Activated CD4-positive, alpha-beta memory T cell treated with anti-CD3 and anti-CD28 coated beads, Interleukin-2, amount 10 ng/mL, durations not matched to agents 7 days and 5 days (primary cell): ENCODE results near the gene CCR6. TPM values are rescaled to one million over a fixed set of nuclear protein-coding genes. Genes with fewer than 3 reads are reported as not detected.
A peak's percentile ranks its signal among the peaks of the same experiment; 100 is the strongest.

ENCODE experiments used
- CTCF ChIA-PET: fragments of 350-600 bp; sonication (Branson Sonifier 250); formaldehyde crosslinking; loops from one replicate; lab custom pipeline; 2021; ENCODE audit warnings: antibody characterized with exemption, inconsistent platforms; lab: Charles Lee
- POLR2A ChIA-PET: fragments of 350-600 bp; sonication (Branson Sonifier 250); formaldehyde crosslinking; loops from one replicate; lab custom pipeline; 2021; ENCODE audit warnings: antibody characterized with exemption; lab: Charles Lee
- DNase-seq: peaks from one replicate; pipeline ENCODE4 v3.0.0-alpha.2; 2020
- H3K27ac Mint-ChIP-seq: one replicate; pipeline ENCODE4 v1.8.0; 2021; ENCODE audit warnings: mild to moderate bottlenecking, mixed read lengths
- H3K27me3 Mint-ChIP-seq: one replicate; pipeline ENCODE4 v1.8.0; 2021; ENCODE audit warnings: mixed read lengths
- H3K36me3 Mint-ChIP-seq: one replicate; pipeline ENCODE4 v1.8.0; 2021; ENCODE audit warnings: low read depth, mixed read lengths
- H3K4me1 Mint-ChIP-seq: one replicate; pipeline ENCODE4 v1.8.0; 2021; ENCODE audit warnings: mixed read lengths
- H3K4me3 Mint-ChIP-seq: one replicate; pipeline ENCODE4 v1.8.0; 2021; ENCODE audit warnings: mild to moderate bottlenecking, mixed read lengths
- H3K9me3 Mint-ChIP-seq: one replicate; pipeline ENCODE4 v1.8.0; 2021; ENCODE audit warnings: mixed read lengths
- total RNA-seq, 2 experiments: library from RNA; stranded (reverse); gene quantifications; one replicate each; pipeline ENCODE4 v1.2.3, GENCODE V29; 2021

CCR6 gene
- total RNA-seq, 2 experiments from 2014 or later: 20.0 to 20.3 TPM

DNA sequence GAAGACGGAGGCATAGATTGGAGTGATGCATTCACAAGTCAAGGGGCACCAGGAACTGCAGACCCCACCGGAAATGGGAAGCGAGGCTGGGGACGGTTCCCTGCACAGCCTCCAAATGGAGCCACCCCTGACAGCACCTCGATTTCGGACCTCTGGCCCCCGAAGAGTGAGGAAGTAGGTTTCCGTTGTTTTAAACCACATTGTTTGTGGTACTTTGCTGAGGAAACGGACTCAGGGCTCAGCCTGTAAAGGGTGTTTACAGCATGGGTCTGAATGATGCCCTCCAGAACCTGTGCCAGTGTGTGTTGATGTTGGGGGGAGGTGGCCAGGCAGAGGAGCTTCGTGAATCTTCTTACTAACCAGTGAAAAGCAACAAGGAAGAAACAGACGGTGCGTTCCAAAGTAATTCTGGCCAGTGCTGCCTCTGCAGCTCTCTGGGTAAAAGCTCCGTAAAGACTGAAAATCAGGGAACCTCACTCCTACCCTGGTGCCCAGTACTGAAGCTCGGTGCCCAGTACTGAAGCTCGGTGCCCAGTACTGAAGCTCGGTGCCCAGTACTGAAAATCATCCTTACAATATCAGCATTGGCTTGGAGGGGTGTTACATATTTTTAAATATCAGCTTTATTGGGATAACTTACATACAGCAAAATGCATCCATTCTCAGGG is 30.1 kb upstream of the CCR6 start:
- H3K4me1 Mint-ChIP-seq: peaks cover 56% of the 10 kb centered on the region
- H3K27me3 Mint-ChIP-seq: peaks cover 3% of the 10 kb centered on the region
- no peaks in the 10 kb centered on the region for H3K9me3 Mint-ChIP-seq
- peaks cover 4% of the 10 kb centered on the region for H3K36me3 Mint-ChIP-seq
- peak overlapping the region; percentile 36 for H3K4me3 Mint-ChIP-seq
- DNase-seq: no peak
- ChIA-PET CTCF (interaction anchor here (1.2 kb wide), 1 partner anchor 141 kb away, joined by 3 read pairs; no protein-coding TSS in a partner anchor), POLR2A (interaction anchor here (1.2 to 2.4 kb wide), 3 partner anchors 21 to 31 kb away, joined by 3 to 11 read pairs (median 10); partner anchors contain the start of gene CCR6)
- H3K27ac Mint-ChIP-seq: no peak overlapping the region

DNA sequence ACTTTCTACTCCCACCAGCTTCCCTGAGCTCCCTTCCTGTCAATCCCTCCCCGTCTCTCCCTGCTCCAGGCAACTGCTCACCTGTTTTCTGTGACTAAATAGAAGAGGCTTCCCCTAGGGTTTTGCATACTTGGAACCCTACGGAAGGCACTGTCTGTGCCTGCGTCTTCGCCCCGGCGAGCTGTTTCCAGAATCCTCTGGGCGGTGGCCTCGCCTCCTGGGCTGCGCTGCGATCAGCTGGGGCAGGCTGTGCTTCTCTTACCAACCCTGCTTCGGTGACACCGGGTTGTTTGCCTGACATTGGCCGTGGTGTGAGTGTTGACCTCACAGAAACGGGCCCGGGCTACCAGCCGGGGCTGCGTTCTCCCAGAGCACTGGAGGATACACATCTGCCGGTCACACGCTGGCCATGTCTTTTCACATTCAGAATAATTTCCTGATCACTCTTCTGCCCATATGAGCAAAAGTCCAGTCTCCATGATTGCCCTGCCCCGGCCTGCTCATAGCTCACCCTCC is 29.4 kb upstream of the CCR6 start:
- peak overlapping the region; percentile 36 for H3K4me3 Mint-ChIP-seq
- POLR2A ChIA-PET: interaction anchor here (1.0 to 2.4 kb wide), 5 partner anchors 21 to 37 kb away, joined by 3 to 11 read pairs (median 5); partner anchors contain the start of gene CCR6
- H3K4me1 Mint-ChIP-seq: peaks cover 58% of the 10 kb centered on the region

DNA sequence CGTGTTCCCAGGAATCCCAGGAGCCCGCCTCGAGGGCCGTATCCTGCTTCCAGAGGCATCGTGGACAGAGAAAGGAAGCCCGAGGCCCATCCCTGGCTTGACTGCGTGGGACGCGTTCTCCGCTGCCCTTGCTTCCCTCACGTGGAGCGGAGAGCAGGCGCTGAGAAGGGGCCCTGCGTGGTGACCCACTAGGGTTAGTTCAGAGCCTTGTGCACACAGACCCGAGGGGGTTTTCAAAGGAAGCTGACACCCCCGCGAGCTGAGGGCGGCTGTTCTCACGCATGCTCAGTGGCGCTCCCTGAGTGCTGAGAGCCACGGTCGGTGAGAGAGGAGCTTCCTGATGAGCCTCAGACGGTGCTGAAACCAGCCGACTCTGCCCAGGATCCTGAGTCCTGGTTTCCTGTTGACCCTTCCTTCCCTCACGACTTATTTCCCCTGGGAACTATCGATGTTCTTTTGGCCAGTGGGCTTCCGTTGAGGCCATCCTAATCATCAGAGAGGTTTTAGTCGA is 28.9 kb upstream of the CCR6 start:
- Mint-ChIP-seq H3K4me1 (peaks cover 63% of the 10 kb centered on the region), H3K27ac (peak overlapping the region; percentile 66), H3K27me3 (peaks cover 3% of the 10 kb centered on the region), H3K36me3 (peaks cover 4% of the 10 kb centered on the region), H3K9me3 (no peaks in the 10 kb centered on the region), H3K4me3 (peak overlapping the region; percentile 31)
- CTCF ChIA-PET: interaction anchor here (0.8 to 1.3 kb wide), 4 partner anchors 28 to 319 kb away, joined by 3 read pairs; no protein-coding TSS in a partner anchor
- DNase-seq: peak; percentile 55
- POLR2A ChIA-PET: interaction anchor here (1.0 to 2.4 kb wide), 5 partner anchors 20 to 38 kb away, joined by 3 to 11 read pairs (median 5); partner anchors contain the start of gene CCR6

More for the DNA sequence above, 29.4 kb upstream of the CCR6 start:
- DNase-seq: no peak
- Mint-ChIP-seq H3K9me3 (no peaks in the 10 kb centered on the region), H3K27ac (no peak overlapping the region), H3K27me3 (peaks cover 3% of the 10 kb centered on the region), H3K36me3 (peaks cover 4% of the 10 kb centered on the region)
- CTCF ChIA-PET: interaction anchor here (0.8 to 1.3 kb wide), 4 partner anchors 29 to 319 kb away, joined by 3 read pairs; no protein-coding TSS in a partner anchor

DNA sequence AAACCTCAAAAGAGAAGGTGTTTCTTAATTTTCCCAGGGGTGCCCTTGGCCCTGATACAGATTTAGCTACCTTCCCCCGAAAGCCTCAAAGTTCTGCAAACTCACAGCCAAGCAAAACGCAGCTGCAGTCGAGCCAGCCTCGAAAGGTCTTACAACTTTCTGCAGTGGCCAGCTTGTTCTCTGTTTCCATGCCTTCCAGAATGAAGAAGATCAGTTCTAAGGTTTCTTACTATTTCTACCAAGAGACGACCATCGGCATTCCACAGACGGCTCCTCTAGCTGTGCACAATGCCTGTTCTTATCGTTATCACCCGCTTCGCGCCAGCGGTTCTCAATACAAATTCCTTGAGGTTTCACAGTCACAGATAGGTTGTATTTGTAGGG is 28.5 kb upstream of the CCR6 start:
- no peak for DNase-seq
- POLR2A ChIA-PET: interaction anchor here (1.0 to 2.4 kb wide), 5 partner anchors 20 to 52 kb away, joined by 3 to 11 read pairs (median 5); partner anchors contain the start of gene CCR6
- Mint-ChIP-seq H3K4me1 (peaks cover 67% of the 10 kb centered on the region), H3K36me3 (peaks cover 4% of the 10 kb centered on the region), H3K27me3 (peaks cover 3% of the 10 kb centered on the region), H3K4me3 (peak overlapping the region; percentile 31), H3K27ac (peak overlapping the region; percentile 66), H3K9me3 (no peaks in the 10 kb centered on the region)
- CTCF ChIA-PET: interaction anchor here (0.8 to 1.4 kb wide), 3 partner anchors 28 to 257 kb away, joined by 3 read pairs; no protein-coding TSS in a partner anchor

DNA sequence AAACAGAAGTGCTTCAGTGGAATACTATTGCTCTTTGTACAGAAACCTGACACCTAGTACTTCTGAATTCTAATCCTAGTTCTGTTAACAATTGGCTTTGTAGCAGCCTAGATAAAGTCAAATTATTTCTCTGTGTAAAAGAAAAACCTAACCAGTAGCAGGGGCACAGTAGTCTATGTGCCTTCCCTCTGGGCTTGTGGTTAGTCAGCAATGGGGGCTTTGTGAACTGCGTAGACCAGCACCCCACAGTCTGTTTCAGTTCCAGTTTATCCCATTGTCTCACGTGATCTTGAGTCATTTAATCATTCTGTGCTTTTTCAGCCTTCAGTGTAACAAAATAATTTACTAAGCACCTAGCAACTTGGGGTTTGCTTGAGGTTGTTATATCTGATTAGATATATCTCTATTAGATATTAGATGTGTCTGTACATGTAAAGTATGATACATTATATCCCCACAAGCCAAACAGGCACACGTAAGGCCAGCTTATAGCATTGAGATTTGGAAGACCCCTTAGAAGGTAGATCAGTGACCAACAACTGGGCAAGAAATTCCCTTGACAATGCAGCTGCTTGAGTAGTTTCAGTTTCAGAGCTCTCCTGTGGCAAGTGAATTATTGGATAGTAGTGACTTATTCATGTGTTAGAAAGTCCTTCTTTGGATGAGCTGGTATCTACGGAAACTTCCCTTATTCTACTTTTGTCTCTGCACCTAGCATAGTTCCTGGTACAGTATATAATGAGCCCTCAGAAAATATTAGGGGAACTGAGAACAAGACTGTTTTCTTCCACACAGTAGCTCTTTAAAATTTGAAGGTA is 27.9 kb upstream of the CCR6 start:
- Mint-ChIP-seq H3K36me3 (no peaks in the 10 kb centered on the region), H3K9me3 (no peaks in the 10 kb centered on the region), H3K4me1 (peaks cover 66% of the 10 kb centered on the region), H3K27ac (no peak overlapping the region), H3K27me3 (peaks cover 1% of the 10 kb centered on the region), H3K4me3 (no peak overlapping the region)
- POLR2A ChIA-PET: interaction anchor here (1.1 to 2.4 kb wide), 5 partner anchors 19 to 52 kb away, joined by 4 to 11 read pairs (median 5); partner anchors contain the start of gene CCR6
- CTCF ChIA-PET: interaction anchor here (1.2 to 1.4 kb wide), 2 partner anchors 28 to 256 kb away, joined by 3 to 4 read pairs; partner anchors contain the start of gene CCR6
- no peak for DNase-seq

DNA sequence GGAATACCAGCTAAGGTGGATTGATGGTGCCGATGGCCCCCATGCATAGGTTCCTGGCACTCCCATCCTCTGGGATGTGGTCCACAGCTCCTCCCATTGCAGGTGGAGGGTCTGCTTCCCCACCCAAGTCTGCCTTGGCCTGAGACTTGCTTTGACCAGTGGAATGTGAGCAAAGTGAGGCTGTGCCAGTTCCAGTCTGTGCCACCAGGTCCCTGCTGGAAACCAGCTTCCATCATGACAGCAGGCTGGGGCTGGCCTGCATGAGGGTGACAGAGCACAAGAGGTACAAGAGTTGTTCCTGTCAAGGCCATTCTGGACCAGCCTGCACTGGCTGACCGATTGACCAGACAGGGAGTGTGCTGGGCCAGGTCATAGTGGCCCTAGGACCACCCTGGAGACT is 27.0 kb upstream of the CCR6 start:
- no peaks in the 10 kb centered on the region for H3K9me3 Mint-ChIP-seq
- no peaks in the 10 kb centered on the region for H3K36me3 Mint-ChIP-seq
- no peak for DNase-seq
- ChIA-PET POLR2A (interaction anchor here (1.3 to 2.2 kb wide), 2 partner anchors 18 to 40 kb away, joined by 5 read pairs; no protein-coding TSS in a partner anchor), CTCF (interaction anchor here (1.2 kb wide), 1 partner anchor 27 kb away, joined by 4 read pairs; the partner anchor contains the start of gene CCR6)
- no peak overlapping the region for H3K4me3 Mint-ChIP-seq
- no peaks in the 10 kb centered on the region for H3K27me3 Mint-ChIP-seq
- peaks cover 59% of the 10 kb centered on the region for H3K4me1 Mint-ChIP-seq
- no peak overlapping the region for H3K27ac Mint-ChIP-seq

DNA sequence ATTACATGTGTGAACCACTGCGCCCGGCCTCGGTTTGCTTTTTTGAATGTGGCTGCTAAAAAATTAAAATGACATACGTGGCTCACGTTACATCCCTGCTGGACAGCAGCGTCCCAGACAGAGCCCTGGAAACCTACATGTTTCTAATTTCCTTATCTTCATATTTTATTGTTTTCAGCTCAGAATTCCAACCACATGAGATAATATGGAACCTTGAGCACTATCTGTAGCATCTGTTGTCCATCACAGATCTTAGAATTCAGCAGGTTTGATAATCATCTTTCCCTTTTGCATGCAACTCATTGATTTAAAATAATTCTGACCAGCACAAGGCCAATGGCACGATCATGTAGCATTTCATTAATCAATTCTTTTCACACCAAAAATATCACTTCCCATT is 25.9 kb upstream of the CCR6 start:
- Mint-ChIP-seq H3K9me3 (no peaks in the 10 kb centered on the region), H3K4me3 (no peak overlapping the region), H3K27ac (no peak overlapping the region), H3K36me3 (no peaks in the 10 kb centered on the region), H3K27me3 (no peaks in the 10 kb centered on the region), H3K4me1 (peaks cover 48% of the 10 kb centered on the region)
- DNase-seq: no peak
- POLR2A ChIA-PET: no interaction called here
- CTCF ChIA-PET: no interaction called here

DNA sequence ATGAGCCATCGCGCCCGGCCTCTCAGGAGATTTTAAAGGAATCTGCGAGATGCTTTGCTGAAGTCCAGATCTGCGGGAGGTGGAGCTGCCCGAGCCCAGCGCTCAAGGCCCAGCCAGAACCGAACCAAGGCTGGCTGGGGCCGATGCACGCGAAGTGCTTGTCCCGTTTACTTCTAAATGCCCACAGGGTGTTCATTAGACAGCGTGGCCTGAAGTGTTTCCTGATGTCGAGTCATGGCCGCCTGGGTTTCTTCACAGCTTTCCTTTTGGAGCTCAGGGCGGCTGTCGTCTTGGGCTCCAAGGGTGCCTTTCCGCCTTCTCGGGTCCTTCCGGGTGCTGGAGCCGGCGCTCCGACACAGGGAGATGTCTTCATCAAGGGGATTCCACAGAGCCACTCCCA is 25.1 kb upstream of the CCR6 start:
- Mint-ChIP-seq H3K4me1 (peaks cover 44% of the 10 kb centered on the region), H3K27me3 (no peaks in the 10 kb centered on the region), H3K27ac (no peak overlapping the region), H3K9me3 (no peaks in the 10 kb centered on the region), H3K36me3 (no peaks in the 10 kb centered on the region), H3K4me3 (no peak overlapping the region)
- CTCF ChIA-PET: no interaction called here
- DNase-seq: no peak
- POLR2A ChIA-PET: no interaction called here

DNA sequence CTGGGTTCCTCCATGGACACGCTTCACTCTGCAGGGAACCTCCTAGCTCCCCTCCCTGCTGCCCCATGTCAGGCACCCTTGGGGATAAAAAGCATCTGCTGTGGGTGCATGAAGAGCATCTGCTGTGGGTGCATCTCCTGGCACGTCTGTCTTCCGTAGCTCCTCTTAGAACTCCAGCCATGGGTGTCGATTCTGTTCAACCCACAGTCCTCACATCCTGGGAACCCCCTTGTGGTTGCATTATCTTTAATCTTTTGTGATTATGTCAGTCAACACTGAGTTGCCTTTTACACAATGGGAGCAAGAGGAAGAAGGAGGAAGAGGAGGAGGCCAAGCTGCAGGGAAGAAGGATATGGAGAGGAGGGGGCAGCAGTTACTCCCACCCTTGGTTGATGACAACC is 24.1 kb upstream of the CCR6 start:
- CTCF ChIA-PET: no interaction called here
- POLR2A ChIA-PET: no interaction called here
- Mint-ChIP-seq H3K4me3 (no peak overlapping the region), H3K4me1 (peaks cover 44% of the 10 kb centered on the region), H3K27me3 (no peaks in the 10 kb centered on the region), H3K9me3 (no peaks in the 10 kb centered on the region), H3K36me3 (no peaks in the 10 kb centered on the region), H3K27ac (no peak overlapping the region)
- no peak for DNase-seq

DNA sequence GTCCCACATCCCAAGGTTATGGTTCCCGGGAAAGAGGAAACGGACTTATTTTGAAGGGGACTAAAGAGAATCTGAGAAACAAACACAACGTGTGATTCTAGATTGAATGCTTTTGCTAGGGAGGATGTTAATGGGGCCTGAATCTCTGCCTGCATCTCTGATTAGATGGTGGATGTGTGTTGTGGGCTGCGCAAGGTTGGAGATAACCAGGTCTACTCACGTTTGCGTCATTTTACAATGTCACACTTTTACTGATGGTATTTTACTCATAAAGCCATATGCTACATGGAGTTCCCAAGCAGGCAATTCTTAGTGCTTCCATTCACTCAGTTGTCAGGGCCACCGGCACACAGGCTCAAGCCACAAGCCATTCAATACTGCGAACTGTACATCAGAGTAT is 23.2 kb upstream of the CCR6 start:
- no peaks in the 10 kb centered on the region for H3K36me3 Mint-ChIP-seq
- DNase-seq: no peak
- no peaks in the 10 kb centered on the region for H3K9me3 Mint-ChIP-seq
- H3K27ac Mint-ChIP-seq: no peak overlapping the region
- peaks cover 36% of the 10 kb centered on the region for H3K4me1 Mint-ChIP-seq
- H3K4me3 Mint-ChIP-seq: no peak overlapping the region
- POLR2A ChIA-PET: no interaction called here
- CTCF ChIA-PET: no interaction called here
- H3K27me3 Mint-ChIP-seq: no peaks in the 10 kb centered on the region

DNA sequence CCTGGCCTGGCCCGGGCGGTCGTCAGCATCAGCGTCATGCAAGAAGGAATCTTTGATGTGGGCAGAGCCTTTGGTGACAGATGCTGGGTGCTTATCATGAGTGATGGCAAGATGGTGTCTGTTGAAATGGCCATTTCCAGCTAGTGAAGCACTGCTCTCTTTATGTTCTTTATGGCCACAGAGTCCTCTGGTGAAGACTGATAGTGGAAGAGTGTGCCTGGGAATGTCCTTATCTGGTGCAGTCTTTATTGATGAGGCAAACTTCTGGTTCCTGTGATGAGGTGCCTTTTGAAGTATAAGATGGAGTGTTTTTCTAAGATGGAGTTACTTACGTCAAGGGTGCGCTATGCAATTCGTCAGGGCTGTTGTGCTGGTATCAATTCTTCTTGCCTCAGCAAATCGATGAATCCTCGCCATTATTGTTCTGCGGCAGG is 22.6 kb upstream of the CCR6 start:
- Mint-ChIP-seq H3K27ac (no peak overlapping the region), H3K9me3 (no peaks in the 10 kb centered on the region), H3K4me1 (peaks cover 31% of the 10 kb centered on the region), H3K36me3 (no peaks in the 10 kb centered on the region), H3K27me3 (no peaks in the 10 kb centered on the region), H3K4me3 (no peak overlapping the region)
- ChIA-PET POLR2A (no interaction called here), CTCF (no interaction called here)
- DNase-seq: no peak

DNA sequence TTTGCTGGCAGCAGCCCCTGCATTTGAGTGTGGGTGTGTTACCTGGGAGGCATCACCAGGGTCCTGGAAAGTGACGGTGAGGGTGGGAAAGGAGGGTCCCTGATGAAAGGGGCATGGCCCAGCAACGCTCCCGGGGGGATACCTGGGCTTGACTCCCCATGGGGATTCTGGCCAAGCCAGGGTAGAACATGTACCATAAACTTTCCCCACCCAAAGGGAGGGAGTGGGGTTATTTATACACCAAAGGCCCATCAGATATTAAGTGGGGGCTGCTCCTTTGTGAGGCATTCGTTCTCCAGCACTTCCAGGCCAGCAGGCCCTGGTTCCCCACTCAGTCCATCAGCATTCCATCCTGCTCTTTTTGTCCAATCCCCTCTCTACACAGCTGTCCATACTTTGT is 20.6 kb upstream of the CCR6 start:
- CTCF ChIA-PET: no interaction called here
- no peaks in the 10 kb centered on the region for H3K36me3 Mint-ChIP-seq
- H3K27ac Mint-ChIP-seq: no peak overlapping the region

More for the DNA sequence above, 20.6 kb upstream of the CCR6 start:
- peaks cover 29% of the 10 kb centered on the region for H3K4me1 Mint-ChIP-seq
- H3K9me3 Mint-ChIP-seq: no peaks in the 10 kb centered on the region
- POLR2A ChIA-PET: no interaction called here
- peaks cover 1% of the 10 kb centered on the region for H3K27me3 Mint-ChIP-seq
- no peak for DNase-seq
- no peak overlapping the region for H3K4me3 Mint-ChIP-seq
